Activated T-helper 2 cell treated with anti-CD3 and anti-CD28 coated beads, Interferon-gamma antibody, Interleukin-2, Interleukin-4, amounts not matched to agents 10 μg/mL and 5 μg/mL and 100 μg/mL, durations not matched to agents 14 hours and 24 hours and 36 hours (primary cell): ENCODE results near the gene TMEM52B. TPM values are rescaled to one million over a fixed set of nuclear protein-coding genes. Genes with fewer than 3 reads are reported as not detected.

Experiments
- DNase-seq: peaks from one replicate; pipeline ENCODE4 v3.0.0; 2021; ENCODE audit warnings: low spot score
- H3K27ac Mint-ChIP-seq: one replicate; pipeline ENCODE4 v1.8.0; 2021; ENCODE audit warnings: mixed read lengths
- H3K27me3 Mint-ChIP-seq: one replicate; pipeline ENCODE4 v1.8.0; 2021; ENCODE audit warnings: low read depth, mixed read lengths
- H3K36me3 Mint-ChIP-seq: one replicate; pipeline ENCODE4 v1.8.0; 2021; ENCODE audit warnings: low read depth, mixed read lengths
- H3K4me1 Mint-ChIP-seq: one replicate; pipeline ENCODE4 v1.8.0; 2021; ENCODE audit warnings: low read depth, mixed read lengths
- H3K4me3 Mint-ChIP-seq: one replicate; pipeline ENCODE4 v1.8.0; 2021; ENCODE audit warnings: low read depth, mild to moderate bottlenecking, moderate library complexity, mixed read lengths
- H3K9me3 Mint-ChIP-seq: one replicate; pipeline ENCODE4 v1.8.0; 2021; ENCODE audit warnings: mixed read lengths
- intact Hi-C: fragments of 100-400 bp; cut with micrococcal nuclease; formaldehyde crosslinking; loops from one replicate; pipeline ENCODE4 v1.15.1; 2023
- total RNA-seq: library from RNA; stranded (reverse); gene quantifications from 2 replicates; pipeline ENCODE4 v1.2.3, GENCODE V29; 2022

The TMEM52B gene
- total RNA-seq, 1 donor from 2014 or later: not detected

DNA sequence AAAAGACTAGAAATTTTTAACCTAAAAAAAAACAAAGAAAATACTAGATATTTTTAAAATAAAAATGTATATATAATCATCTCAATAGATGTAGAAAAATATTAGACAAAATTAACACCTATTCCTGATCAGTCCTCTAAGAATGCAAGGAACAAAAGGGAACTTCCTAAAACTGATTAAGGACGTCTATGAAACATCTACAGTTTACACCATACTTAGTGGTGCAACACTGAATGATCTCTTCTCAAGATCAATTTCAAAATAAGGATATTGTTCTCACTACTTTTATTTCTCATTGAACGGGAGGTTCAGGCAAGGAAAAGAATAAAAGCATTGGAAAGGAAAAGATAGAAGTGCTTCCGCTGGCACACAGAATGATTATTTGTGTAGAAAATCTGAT lies 22.9 kb upstream of the TMEM52B start:
- no peaks in the 10 kb centered on the region for H3K9me3 Mint-ChIP-seq
- no peak for DNase-seq
- H3K4me1 Mint-ChIP-seq: peaks cover 8% of the 10 kb centered on the region
- no peaks in the 10 kb centered on the region for H3K36me3 Mint-ChIP-seq
- H3K27ac Mint-ChIP-seq: no peak overlapping the region
- intact Hi-C loops: loop anchor here (10.0 kb wide), 1 partner anchor 59 kb away; the partner anchor contains the start of gene GABARAPL1
- H3K27me3 Mint-ChIP-seq: peaks cover 38% of the 10 kb centered on the region
- H3K4me3 Mint-ChIP-seq: no peak overlapping the region

GRCh38 chr12:10158406-10158805 lies 20.4 kb upstream of the TMEM52B start:
- Mint-ChIP-seq H3K4me1 (peaks cover 8% of the 10 kb centered on the region), H3K4me3 (no peak overlapping the region), H3K36me3 (no peaks in the 10 kb centered on the region), H3K9me3 (no peaks in the 10 kb centered on the region), H3K27me3 (peaks cover 45% of the 10 kb centered on the region), H3K27ac (no peak overlapping the region)
- DNase-seq: no peak
- intact Hi-C loops: loop anchor here (10.0 kb wide), 1 partner anchor 56 kb away; the partner anchor contains the start of gene GABARAPL1

- no peak for DNase-seq
- Mint-ChIP-seq H3K9me3 (no peaks in the 10 kb centered on the region), H3K4me3 (no peak overlapping the region), H3K4me1 (peaks cover under 1% of the 10 kb centered on the region), H3K36me3 (no peaks in the 10 kb centered on the region), H3K27ac (no peak overlapping the region), H3K27me3 (peaks cover 37% of the 10 kb centered on the region)
- intact Hi-C loops: loop anchor here (10.0 kb wide), 1 partner anchor 56 kb away; the partner anchor contains the start of gene GABARAPL1
Observed at GRCh38 chr12:10159280-10159679, 19.6 kb upstream of the TMEM52B start.

DNA sequence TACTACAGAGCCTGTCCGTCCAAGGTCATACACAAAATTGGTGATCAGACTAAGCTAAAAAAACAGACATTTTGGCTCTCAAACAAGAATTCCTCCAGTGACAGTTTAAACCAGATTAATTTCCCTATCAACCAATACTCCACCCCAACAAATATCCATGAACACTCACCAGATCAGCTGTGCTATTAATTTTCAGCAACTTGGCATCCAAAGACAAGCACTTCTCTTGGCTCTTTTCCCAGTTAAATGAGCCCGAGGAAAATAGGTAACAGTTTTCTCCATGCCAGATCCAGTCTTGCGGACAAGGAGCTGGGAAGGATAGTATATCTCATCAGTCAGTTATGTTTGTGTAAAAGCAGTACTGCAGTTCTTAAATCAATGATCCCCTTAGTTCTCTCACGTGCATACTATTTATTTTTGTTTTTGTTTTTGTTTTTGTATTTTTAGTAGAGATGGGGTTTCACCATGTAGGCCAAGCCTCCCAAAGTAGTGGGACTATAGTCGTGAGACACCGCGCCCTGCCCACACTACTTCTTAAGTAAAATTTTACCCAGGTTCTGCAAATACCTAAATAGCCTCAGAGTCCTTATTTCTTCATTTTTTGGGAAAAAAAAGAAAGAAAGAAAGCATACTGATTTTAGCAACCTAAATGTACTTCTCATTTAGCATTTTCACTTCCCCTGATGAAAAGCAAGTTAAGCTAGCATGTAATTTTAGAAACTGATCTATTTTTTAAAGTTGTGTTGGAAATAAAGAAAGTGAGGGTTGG lies 18.0 kb upstream of the TMEM52B start:
- intact Hi-C loops: no loop called here

DNA sequence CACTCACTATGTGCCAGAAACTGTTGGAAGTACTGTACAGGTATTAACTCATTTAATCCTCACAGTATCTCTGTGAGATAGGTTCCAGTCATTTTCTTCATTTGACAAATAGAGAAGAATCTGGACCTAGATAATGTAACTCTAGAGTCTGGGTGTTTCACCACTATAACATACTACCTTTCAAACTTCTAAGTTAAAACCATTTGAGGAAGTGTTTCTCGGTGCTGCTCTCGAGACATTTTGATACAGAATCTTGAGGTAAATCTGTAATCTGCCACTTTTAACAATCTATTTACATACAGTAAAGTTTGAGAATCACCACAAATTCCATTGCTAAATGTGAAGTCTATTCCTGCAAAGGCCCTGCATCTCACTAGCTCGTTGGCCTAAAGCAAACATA lies 15.7 kb upstream of the TMEM52B start:
- Mint-ChIP-seq H3K27ac (no peak overlapping the region), H3K27me3 (peaks cover 36% of the 10 kb centered on the region), H3K9me3 (no peaks in the 10 kb centered on the region), H3K4me3 (no peak overlapping the region), H3K4me1 (no peaks in the 10 kb centered on the region), H3K36me3 (no peaks in the 10 kb centered on the region)
- DNase-seq: no peak
- intact Hi-C loops: no loop called here

More for the DNA sequence above, 18.0 kb upstream of the TMEM52B start:
- no peaks in the 10 kb centered on the region for H3K9me3 Mint-ChIP-seq
- DNase-seq: no peak
- H3K4me3 Mint-ChIP-seq: no peak overlapping the region
- H3K36me3 Mint-ChIP-seq: no peaks in the 10 kb centered on the region
- H3K27ac Mint-ChIP-seq: no peak overlapping the region
- no peaks in the 10 kb centered on the region for H3K4me1 Mint-ChIP-seq
- peaks cover 37% of the 10 kb centered on the region for H3K27me3 Mint-ChIP-seq

DNA sequence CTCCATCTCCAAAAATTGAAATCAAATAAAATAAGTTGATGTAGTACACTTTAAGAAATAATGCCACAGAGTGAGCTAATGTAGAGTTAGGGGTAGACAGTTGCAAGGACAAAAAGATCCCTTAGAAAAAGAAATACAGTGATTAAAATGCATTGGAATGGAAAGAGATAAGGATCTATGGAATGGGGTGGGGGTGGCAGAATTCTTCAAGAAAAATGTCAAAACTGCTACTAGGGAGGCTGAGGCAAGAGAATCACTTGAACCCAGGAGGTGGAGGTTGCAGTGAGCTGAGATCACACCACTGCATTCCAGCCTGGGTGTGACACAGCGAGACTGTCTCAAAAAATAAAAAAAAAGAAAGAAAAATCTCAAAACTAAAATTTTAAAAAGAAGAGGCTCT lies 13.4 kb upstream of the TMEM52B start:
- H3K27ac Mint-ChIP-seq: no peak overlapping the region
- intact Hi-C loops: no loop called here
- H3K27me3 Mint-ChIP-seq: peaks cover 28% of the 10 kb centered on the region
- no peak for DNase-seq
- H3K4me3 Mint-ChIP-seq: no peak overlapping the region
- H3K4me1 Mint-ChIP-seq: no peaks in the 10 kb centered on the region
- no peaks in the 10 kb centered on the region for H3K9me3 Mint-ChIP-seq
- no peaks in the 10 kb centered on the region for H3K36me3 Mint-ChIP-seq

DNA sequence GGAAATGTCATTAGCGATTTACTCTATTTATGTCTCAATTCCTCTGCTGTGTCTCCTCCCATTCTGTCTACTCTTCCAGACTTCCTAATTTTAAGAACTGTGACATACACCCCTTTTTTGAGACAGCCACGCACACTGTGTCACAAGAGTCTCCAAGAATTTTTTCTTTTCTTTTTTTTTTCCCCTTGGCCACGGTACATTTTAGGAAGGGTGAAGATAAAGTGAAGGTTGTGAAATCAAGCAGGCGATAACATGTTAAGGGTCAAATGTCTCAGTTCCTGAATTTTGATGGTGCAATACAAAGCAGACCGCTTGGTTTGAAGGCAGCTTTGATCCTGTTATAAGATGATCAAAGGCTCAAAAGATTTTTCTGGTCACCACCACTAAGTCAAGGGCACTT lies 11.2 kb upstream of the TMEM52B start:
- H3K36me3 Mint-ChIP-seq: no peaks in the 10 kb centered on the region
- DNase-seq: no peak
- no peak overlapping the region for H3K4me3 Mint-ChIP-seq
- no peaks in the 10 kb centered on the region for H3K4me1 Mint-ChIP-seq
- no peaks in the 10 kb centered on the region for H3K9me3 Mint-ChIP-seq
- intact Hi-C loops: no loop called here
- peaks cover 32% of the 10 kb centered on the region for H3K27me3 Mint-ChIP-seq
- H3K27ac Mint-ChIP-seq: no peak overlapping the region

DNA sequence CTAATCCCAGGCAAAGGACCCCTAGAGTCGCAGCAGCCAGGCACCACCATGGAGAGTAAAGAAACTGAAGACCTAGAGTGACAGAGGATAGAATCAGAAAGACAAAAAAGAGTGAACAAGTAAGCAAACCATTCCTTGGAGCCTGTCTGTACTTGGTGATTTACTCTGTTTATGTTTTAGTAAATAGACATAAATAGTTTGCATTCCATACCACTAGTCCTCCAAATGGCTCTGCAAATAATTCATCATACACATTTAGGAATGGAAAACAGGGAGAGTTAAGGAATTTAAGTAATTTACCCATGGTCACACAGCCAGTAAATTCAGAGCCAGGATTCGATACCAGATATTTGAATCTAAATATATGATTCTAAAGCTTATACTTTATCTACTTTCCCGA lies 9.7 kb upstream of the TMEM52B start:
- Mint-ChIP-seq H3K27me3 (peaks cover 32% of the 10 kb centered on the region), H3K9me3 (no peaks in the 10 kb centered on the region), H3K4me3 (no peak overlapping the region), H3K4me1 (no peaks in the 10 kb centered on the region), H3K27ac (no peak overlapping the region), H3K36me3 (no peaks in the 10 kb centered on the region)
- no peak for DNase-seq
- intact Hi-C loops: no loop called here

DNA sequence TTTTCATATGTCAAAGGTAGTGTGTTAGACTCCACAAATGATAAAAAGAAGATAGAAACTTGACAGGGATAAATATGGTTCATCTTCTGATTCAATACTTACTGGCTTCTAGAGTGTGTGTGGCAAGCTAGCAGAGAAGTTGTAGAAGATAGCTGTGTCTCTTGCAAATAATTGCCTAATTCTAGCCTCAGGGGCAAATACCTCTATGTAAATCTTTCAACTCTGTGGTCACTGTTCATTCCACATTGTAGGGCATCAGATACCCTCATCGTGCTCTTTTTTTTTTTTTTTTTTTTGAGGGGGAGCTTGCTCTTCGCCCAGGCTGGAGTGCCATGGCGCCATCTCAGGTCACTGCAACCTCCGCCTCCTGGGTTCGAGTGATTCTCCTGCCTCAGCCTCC lies 8.6 kb upstream of the TMEM52B start:
- Mint-ChIP-seq H3K4me1 (no peaks in the 10 kb centered on the region), H3K27ac (no peak overlapping the region), H3K27me3 (peaks cover 40% of the 10 kb centered on the region), H3K9me3 (no peaks in the 10 kb centered on the region), H3K4me3 (no peak overlapping the region), H3K36me3 (no peaks in the 10 kb centered on the region)
- DNase-seq: no peak
- intact Hi-C loops: no loop called here

DNA sequence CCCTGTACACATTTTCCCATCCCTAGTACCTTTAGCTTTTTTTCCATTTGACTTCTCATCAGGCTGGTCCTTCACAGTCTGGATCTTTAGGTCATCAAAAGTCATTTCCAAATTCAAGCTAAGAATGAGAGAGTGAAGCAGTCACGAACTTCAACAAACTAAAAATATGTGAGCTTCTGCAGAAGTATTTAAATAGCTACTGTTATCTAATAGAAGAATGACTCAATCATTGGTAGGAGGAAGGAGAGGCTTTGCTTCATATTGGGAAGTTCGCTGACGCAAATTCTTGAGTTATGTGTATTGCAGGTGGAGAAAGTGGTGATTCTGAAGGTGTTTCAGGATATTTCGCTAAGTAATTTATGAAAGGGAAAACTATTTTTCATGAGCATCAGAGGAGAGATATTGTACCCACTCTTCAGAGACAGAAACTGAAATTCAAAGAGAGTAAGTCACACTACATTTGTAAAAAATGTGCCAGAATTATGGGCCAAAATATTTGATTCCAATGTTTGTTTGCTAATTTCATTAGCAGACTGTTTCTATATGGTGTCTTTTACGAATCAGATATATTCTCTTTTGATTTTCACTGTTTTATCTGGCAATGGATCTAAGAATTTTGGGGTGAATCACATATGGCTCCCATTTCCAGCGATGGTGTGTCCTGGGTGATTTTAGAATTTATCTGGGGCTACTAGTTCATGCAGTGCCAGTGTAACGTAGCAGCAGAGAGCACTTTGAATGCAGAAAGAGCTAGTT lies 6.7 kb upstream of the TMEM52B start, which contains the start of gene OLR1:
Gene OLR1, minus strand, starts transcription at position 160 of the 756 bp plus-strand sequence. Its CDS starts 55 bp downstream, at position 105.
- Mint-ChIP-seq H3K4me3 (no peak within 1 kb of the TSS), H3K36me3 (no peaks in the 10 kb centered on the region), H3K4me1 (no peaks in the 10 kb centered on the region), H3K27ac (no peak within 1 kb of the TSS), H3K27me3 (peaks cover 41% of the 10 kb centered on the region), H3K9me3 (no peaks in the 10 kb centered on the region)
- intact Hi-C loops: no loop called here
- no peak for DNase-seq

- no peaks in the 10 kb centered on the region for H3K4me1 Mint-ChIP-seq
- H3K27ac Mint-ChIP-seq: no peak overlapping the region
- no peaks in the 10 kb centered on the region for H3K36me3 Mint-ChIP-seq
- intact Hi-C loops: no loop called here
- no peak overlapping the region for H3K4me3 Mint-ChIP-seq
- H3K27me3 Mint-ChIP-seq: peaks cover 38% of the 10 kb centered on the region
- no peak for DNase-seq
- no peaks in the 10 kb centered on the region for H3K9me3 Mint-ChIP-seq
Observed at GRCh38 chr12:10174986-10175614, 3.7 kb upstream of the TMEM52B start.

GRCh38 chr12:10175846-10176636 lies 2.8 kb upstream of the TMEM52B start:
- no peaks in the 10 kb centered on the region for H3K4me1 Mint-ChIP-seq
- intact Hi-C loops: no loop called here
- H3K36me3 Mint-ChIP-seq: no peaks in the 10 kb centered on the region
- H3K9me3 Mint-ChIP-seq: no peaks in the 10 kb centered on the region
- DNase-seq: no peak
- H3K27ac Mint-ChIP-seq: no peak overlapping the region
- no peak overlapping the region for H3K4me3 Mint-ChIP-seq
- peaks cover 34% of the 10 kb centered on the region for H3K27me3 Mint-ChIP-seq
